22Rv1 (cell line): ENCODE measurements around the gene NPTX2.

Experiments used
- H3K27ac ChIP-seq: fragments of 450-650 bp; 2 replicates; pipeline ENCODE4 v1.5.1; 2017
- CTCF ChIP-seq: fragments of 450-650 bp; IDR thresholded peaks from 2 replicates; pipeline ENCODE4 v1.5.1; 2017; ENCODE audit warnings: mild to moderate bottlenecking
- ZFX ChIP-seq: fragments of 450-650 bp; IDR thresholded peaks from 2 replicates; pipeline ENCODE4 v1.6.1; 2017; ENCODE audit warnings: antibody characterized with exemption, borderline replicate concordance

NPTX2 gene

GRCh38 chr7:98573816-98574215, 43.3 kb upstream of the NPTX2 start:
- TF ChIP-seq ZFX = no peak
- TF ChIP-seq CTCF = no peak
- no peak overlapping the region for H3K27ac ChIP-seq

GRCh38 chr7:98575878-98576277, 41.2 kb upstream of the NPTX2 start:
- TF ChIP-seq CTCF = no peak
- no peak for TF ChIP-seq ZFX
- no peak overlapping the region for H3K27ac ChIP-seq

- no peak for TF ChIP-seq CTCF
- TF ChIP-seq ZFX = no peak
Measured at GRCh38 chr7:98584830-98585229, 32.3 kb upstream of the NPTX2 start.

GRCh38 chr7:98591926-98592325, 25.2 kb upstream of the NPTX2 start:
- TF ChIP-seq CTCF = no peak
- TF ChIP-seq ZFX = no peak
- no peak overlapping the region for H3K27ac ChIP-seq

More at GRCh38 chr7:98584830-98585229, 32.3 kb upstream of the NPTX2 start:
- H3K27ac ChIP-seq = no peak overlapping the region

- TF ChIP-seq CTCF (no peak), ZFX (no peak)
- no peak overlapping the region for H3K27ac ChIP-seq
Measured at GRCh38 chr7:98594348-98594747, 22.7 kb upstream of the NPTX2 start.

- no peak for TF ChIP-seq ZFX
- no peak for TF ChIP-seq CTCF
- no peak overlapping the region for H3K27ac ChIP-seq
Measured at GRCh38 chr7:98594787-98595186, 22.3 kb upstream of the NPTX2 start.

- no peak overlapping the region for H3K27ac ChIP-seq
- no peak for TF ChIP-seq CTCF
Measured at GRCh38 chr7:98598846-98599615, 18.1 kb upstream of the NPTX2 start.
